ENCODE results near the gene C5orf22. TPM values are rescaled to one million over a fixed set of nuclear protein-coding genes. Genes with fewer than 3 reads are reported as not detected.

Gene C5orf22
- total and polyA plus RNA-seq, 10 of the 15 experiments (the other 5 are each of a cell fraction or from before 2014, with no cell fraction given): 10.5 to 35.5 (median 24.0) TPM

DNA sequence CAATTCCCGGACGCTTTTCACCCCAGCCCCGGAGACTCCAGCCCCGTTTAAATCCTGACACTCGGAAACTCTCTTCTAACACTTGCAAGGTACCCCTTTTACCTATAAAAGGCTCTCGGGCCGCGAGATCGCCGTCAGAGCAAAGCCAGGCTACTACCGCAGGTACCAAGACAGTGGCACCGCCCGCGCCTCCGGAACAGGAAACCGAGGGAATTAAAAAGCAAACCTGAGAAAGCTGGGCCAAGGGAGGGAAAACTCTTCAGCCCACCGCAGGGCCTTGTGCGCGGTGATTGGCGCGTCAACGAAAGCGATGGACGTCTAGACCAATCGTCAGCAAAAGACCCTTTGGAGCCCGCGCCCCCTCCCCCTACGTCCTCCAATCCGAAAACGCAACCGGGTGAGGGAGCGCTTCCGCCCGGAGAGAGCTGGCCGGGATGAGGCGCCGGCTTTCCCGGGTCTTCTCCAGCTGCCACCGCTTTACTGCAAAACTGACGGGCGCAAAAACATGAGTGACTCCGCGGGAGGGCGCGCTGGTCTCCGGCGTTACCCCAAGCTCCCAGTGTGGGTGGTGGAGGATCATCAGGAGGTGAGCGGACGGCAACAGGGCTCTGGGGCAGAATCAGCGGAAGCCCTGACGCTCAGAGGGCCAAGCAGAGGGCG, at the start of gene C5orf22, which contains the start of gene DROSHA (continued):
- TF ChIP-seq, protein P1, sequence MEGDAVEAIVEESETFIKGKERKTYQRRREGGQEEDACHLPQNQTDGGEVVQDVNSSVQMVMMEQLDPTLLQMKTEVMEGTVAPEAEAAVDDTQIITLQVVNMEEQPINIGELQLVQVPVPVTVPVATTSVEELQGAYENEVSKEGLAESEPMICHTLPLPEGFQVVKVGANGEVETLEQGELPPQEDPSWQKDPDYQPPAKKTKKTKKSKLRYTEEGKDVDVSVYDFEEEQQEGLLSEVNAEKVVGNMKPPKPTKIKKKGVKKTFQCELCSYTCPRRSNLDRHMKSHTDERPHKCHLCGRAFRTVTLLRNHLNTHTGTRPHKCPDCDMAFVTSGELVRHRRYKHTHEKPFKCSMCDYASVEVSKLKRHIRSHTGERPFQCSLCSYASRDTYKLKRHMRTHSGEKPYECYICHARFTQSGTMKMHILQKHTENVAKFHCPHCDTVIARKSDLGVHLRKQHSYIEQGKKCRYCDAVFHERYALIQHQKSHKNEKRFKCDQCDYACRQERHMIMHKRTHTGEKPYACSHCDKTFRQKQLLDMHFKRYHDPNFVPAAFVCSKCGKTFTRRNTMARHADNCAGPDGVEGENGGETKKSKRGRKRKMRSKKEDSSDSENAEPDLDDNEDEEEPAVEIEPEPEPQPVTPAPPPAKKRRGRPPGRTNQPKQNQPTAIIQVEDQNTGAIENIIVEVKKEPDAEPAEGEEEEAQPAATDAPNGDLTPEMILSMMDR (IDR thresholded peaks at IDR 0.05 in 2 of 3, conservative IDR thresholded peaks at IDR 0.05 in 1 of 3; ENCODE audit: control insufficient read depth in 2 of 3, extremely low read depth in 1 of 3, insufficient read depth in 1 of 3, low read depth in 3 of 3, low read length in 3 of 3): peak in 1 of 3 experiments; percentile 4; a peak in 1 of 6 replicates
- TF ChIP-seq FOS (IDR thresholded peaks at IDR 0.05; ENCODE audit: borderline replicate concordance, extremely low read depth, insufficient read length) (peak; percentile 58), POLR2AphosphoS5 (IDR thresholded peaks at IDR 0.05; ENCODE audit: low read length) (peak; percentile 54; the same call in 1 of the 2 replicates), JUND (IDR thresholded peaks at IDR 0.05; ENCODE audit: low read depth, low read length) (no peak), ETV6 (conservative IDR thresholded peaks at IDR 0.05 in 1 of 2, IDR thresholded peaks at IDR 0.05 in 1 of 2; ENCODE audit: borderline replicate concordance in 1 of 2, low read depth in 1 of 2) (no peak), STAT1 (conservative IDR thresholded peaks at IDR 0.05) (0 out of 2 replicates have a peak, but pooled peaks have one; percentile 27), STAT3 (IDR thresholded peaks at IDR 0.05; ENCODE audit: low read depth, low read length) (no peak), ZNF217 (IDR thresholded peaks at IDR 0.05) (no peak), TBL1XR1 (IDR thresholded peaks at IDR 0.05; ENCODE audit: low read depth, low read length) (0 out of 2 replicates have a peak, but pooled peaks have one; percentile 11), TCF7 (IDR thresholded peaks at IDR 0.05; ENCODE audit: borderline replicate concordance) (no peak), POLR2AphosphoS2 (IDR thresholded peaks at IDR 0.05; ENCODE audit: low read depth, low read length) (no peak), CHD2 (IDR thresholded peaks at IDR 0.05; ENCODE audit: borderline replicate concordance, low read depth, low read length) (peak; percentile 95), NFXL1 (IDR thresholded peaks at IDR 0.05; ENCODE audit: borderline replicate concordance) (no peak), RAD21 (IDR thresholded peaks at IDR 0.05; ENCODE audit: insufficient read depth, low read depth, low read length) (no peak), EGR1 (IDR thresholded peaks at IDR 0.05; ENCODE audit: borderline replicate concordance in 1 of 2, low read depth in 2 of 2, low read length in 2 of 2) (no peak)
- TF ChIP-seq, protein P2, sequence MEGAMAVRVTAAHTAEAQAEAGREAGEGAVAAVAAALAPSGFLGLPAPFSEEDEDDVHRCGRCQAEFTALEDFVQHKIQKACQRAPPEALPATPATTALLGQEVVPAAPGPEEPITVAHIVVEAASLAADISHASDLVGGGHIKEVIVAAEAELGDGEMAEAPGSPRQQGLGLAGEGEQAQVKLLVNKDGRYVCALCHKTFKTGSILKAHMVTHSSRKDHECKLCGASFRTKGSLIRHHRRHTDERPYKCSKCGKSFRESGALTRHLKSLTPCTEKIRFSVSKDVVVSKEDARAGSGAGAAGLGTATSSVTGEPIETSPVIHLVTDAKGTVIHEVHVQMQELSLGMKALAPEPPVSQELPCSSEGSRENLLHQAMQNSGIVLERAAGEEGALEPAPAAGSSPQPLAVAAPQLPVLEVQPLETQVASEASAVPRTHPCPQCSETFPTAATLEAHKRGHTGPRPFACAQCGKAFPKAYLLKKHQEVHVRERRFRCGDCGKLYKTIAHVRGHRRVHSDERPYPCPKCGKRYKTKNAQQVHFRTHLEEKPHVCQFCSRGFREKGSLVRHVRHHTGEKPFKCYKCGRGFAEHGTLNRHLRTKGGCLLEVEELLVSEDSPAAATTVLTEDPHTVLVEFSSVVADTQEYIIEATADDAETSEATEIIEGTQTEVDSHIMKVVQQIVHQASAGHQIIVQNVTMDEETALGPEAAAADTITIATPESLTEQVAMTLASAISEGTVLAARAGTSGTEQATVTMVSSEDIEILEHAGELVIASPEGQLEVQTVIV (IDR thresholded peaks at IDR 0.05; ENCODE audit: borderline replicate concordance, partially characterized antibody): peak; percentile 45
- TF ChIP-seq, protein P3, sequence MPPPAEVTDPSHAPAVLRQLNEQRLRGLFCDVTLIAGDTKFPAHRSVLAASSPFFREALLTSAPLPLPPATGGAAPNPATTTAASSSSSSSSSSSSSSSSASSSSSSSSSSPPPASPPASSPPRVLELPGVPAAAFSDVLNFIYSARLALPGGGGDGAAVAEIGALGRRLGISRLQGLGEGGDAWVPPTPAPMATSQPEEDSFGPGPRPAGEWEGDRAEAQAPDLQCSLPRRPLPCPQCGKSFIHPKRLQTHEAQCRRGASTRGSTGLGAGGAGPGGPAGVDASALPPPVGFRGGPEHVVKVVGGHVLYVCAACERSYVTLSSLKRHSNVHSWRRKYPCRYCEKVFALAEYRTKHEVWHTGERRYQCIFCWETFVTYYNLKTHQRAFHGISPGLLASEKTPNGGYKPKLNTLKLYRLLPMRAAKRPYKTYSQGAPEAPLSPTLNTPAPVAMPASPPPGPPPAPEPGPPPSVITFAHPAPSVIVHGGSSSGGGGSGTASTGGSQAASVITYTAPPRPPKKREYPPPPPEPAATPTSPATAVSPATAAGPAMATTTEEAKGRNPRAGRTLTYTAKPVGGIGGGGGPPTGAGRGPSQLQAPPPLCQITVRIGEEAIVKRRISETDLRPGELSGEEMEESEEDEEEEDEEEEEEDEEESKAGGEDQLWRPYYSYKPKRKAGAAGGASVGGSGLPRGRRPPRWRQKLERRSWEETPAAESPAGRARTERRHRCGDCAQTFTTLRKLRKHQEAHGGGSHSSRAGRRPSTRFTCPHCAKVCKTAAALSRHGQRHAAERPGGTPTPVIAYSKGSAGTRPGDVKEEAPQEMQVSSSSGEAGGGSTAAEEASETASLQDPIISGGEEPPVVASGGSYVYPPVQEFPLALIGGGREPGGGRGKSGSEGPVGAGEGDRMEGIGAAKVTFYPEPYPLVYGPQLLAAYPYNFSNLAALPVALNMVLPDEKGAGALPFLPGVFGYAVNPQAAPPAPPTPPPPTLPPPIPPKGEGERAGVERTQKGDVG (CRISPR knock-in tag; IDR thresholded peaks at IDR 0.05): no peak
- TF ChIP-seq, protein P4, sequence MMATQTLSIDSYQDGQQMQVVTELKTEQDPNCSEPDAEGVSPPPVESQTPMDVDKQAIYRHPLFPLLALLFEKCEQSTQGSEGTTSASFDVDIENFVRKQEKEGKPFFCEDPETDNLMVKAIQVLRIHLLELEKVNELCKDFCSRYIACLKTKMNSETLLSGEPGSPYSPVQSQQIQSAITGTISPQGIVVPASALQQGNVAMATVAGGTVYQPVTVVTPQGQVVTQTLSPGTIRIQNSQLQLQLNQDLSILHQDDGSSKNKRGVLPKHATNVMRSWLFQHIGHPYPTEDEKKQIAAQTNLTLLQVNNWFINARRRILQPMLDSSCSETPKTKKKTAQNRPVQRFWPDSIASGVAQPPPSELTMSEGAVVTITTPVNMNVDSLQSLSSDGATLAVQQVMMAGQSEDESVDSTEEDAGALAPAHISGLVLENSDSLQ (IDR thresholded peaks at IDR 0.05): peak; percentile 98
- TF ChIP-seq, protein P5, sequence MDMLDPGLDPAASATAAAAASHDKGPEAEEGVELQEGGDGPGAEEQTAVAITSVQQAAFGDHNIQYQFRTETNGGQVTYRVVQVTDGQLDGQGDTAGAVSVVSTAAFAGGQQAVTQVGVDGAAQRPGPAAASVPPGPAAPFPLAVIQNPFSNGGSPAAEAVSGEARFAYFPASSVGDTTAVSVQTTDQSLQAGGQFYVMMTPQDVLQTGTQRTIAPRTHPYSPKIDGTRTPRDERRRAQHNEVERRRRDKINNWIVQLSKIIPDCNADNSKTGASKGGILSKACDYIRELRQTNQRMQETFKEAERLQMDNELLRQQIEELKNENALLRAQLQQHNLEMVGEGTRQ (IDR thresholded peaks at IDR 0.05; ENCODE audit: borderline replicate concordance, low read depth, low read length): no peak
